ENCODE measurements around the gene LGALSL. TPM values are rescaled to one million over a fixed set of nuclear protein-coding genes. Genes with fewer than 3 reads are reported as not detected.

LGALSL gene
- total and polyA plus RNA-seq, 2 of the 13 experiments (the other 11 are each of a cell fraction or from before 2014, with no cell fraction given): 15.4 to 20.0 TPM

DNA sequence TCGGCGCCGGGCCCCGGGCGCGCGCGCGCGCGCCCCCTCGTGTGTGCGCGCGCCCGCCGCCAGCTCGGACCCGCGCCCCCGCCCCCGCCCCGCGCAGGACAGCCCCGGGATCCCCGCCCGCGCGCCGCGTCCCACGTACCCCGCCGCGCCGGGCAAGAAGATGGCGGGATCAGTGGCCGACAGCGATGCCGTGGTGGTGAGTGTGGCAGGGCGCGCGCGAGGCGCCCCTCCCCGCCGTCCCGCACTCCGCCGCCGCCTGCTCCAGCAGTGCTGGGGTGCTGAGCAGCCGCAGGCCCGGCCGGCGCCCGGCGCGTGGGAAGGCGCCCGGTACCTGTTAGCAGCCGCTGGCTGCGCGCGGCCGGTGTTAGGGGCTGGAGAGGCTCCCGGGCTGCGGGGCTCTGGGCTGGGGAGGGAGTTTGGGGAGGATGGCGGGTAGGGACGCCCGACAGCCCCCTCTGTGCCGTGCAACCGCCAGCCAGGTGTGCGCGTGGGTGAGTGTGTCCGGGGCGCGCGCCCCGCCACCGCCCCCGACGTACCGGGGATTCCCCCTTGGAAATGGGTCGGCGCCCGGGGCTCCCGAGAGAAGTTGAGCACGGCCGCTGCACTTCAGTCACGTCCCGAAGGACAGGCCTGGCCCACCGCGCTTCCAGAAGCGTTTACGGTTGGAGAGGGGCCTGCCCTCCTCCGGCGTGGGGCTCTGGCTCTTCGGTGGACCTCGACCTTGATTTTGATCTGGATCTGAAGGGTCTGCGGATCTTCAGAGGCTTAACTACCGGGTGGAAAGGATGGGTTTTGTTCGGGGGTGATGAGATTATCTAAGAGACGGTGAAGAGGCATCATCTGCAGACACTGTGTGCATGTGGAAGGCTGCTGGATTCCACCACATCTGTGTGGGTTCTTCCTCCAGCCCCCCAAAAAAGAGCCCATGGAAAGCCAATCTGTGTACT is 697 bp downstream of the LGALSL start (continued):
- TF ChIP-seq, protein P1, sequence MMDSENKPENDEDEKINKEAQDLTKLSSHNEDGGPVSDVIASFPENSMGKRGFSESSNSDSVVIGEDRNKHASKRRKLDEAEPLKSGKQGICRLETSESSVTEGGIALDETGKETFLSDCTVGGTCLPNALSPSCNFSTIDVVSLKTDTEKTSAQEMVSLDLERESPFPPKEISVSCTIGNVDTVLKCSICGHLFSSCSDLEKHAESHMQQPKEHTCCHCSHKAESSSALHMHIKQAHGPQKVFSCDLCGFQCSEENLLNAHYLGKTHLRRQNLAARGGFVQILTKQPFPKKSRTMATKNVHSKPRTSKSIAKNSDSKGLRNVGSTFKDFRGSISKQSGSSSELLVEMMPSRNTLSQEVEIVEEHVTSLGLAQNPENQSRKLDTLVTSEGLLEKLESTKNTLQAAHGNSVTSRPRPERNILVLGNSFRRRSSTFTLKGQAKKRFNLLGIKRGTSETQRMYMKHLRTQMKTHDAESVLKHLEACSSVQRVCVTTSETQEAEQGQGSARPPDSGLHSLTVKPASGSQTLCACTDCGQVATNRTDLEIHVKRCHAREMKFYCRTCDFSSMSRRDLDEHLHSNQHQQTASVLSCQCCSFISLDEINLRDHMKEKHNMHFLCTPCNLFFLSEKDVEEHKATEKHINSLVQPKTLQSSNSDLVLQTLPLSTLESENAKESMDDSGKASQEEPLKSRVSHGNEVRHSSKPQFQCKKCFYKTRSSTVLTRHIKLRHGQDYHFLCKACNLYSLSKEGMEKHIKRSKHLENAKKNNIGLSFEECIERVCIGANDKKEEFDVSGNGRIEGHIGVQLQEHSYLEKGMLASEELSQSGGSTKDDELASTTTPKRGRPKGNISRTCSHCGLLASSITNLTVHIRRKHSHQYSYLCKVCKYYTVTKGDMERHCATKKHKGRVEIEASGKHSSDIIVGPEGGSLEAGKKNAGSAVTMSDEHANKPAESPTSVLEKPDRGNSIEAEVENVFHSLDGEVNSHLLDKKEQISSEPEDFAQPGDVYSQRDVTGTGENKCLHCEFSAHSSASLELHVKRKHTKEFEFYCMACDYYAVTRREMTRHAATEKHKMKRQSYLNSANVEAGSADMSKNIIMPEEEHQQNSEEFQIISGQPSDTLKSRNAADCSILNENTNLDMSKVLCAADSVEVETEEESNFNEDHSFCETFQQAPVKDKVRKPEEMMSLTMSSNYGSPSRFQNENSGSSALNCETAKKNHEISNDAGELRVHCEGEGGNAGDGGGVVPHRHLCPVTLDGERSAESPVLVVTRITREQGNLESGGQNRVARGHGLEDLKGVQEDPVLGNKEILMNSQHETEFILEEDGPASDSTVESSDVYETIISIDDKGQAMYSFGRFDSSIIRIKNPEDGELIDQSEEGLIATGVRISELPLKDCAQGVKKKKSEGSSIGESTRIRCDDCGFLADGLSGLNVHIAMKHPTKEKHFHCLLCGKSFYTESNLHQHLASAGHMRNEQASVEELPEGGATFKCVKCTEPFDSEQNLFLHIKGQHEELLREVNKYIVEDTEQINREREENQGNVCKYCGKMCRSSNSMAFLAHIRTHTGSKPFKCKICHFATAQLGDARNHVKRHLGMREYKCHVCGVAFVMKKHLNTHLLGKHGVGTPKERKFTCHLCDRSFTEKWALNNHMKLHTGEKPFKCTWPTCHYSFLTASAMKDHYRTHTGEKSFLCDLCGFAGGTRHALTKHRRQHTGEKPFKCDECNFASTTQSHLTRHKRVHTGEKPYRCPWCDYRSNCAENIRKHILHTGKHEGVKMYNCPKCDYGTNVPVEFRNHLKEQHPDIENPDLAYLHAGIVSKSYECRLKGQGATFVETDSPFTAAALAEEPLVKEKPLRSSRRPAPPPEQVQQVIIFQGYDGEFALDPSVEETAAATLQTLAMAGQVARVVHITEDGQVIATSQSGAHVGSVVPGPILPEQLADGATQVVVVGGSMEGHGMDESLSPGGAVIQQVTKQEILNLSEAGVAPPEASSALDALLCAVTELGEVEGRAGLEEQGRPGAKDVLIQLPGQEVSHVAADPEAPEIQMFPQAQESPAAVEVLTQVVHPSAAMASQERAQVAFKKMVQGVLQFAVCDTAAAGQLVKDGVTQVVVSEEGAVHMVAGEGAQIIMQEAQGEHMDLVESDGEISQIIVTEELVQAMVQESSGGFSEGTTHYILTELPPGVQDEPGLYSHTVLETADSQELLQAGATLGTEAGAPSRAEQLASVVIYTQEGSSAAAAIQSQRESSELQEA (CRISPR knock-in tag; IDR thresholded peaks at IDR 0.05; ENCODE audit: not compliant biosample characterization): peak; percentile 83
- TF ChIP-seq KLF6 (CRISPR knock-in tag; IDR thresholded peaks at IDR 0.05) (no peak; the same call in 1 of the 2 replicates), ZBTB33 (CRISPR knock-in tag; IDR thresholded peaks at IDR 0.05) (no peak), ZNF629 (CRISPR knock-in tag; conservative IDR thresholded peaks at IDR 0.05) (peak; percentile 89), HDAC1 (CRISPR knock-in tag; IDR thresholded peaks at IDR 0.05) (peak; percentile 57; the same call in 1 of the 2 replicates), RNF2 (conservative IDR thresholded peaks at IDR 0.05; ENCODE audit: low read depth) (no peak), ZZZ3 (CRISPR knock-in tag; IDR thresholded peaks at IDR 0.05; ENCODE audit: borderline replicate concordance) (peak; percentile 53; the same call in 1 of the 2 replicates), ZFP1 (CRISPR knock-in tag; IDR thresholded peaks at IDR 0.05) (no peak), MIXL1 (CRISPR knock-in tag; IDR thresholded peaks at IDR 0.05) (0 out of 2 replicates have a peak, but pooled peaks have one; percentile 14), ZNF670 (CRISPR knock-in tag; IDR thresholded peaks at IDR 0.05; ENCODE audit: borderline replicate concordance) (no peak), ZNF563 (CRISPR knock-in tag; IDR thresholded peaks at IDR 0.05) (peak; percentile 78), SNAI1 (CRISPR knock-in tag; IDR thresholded peaks at IDR 0.05; ENCODE audit: borderline replicate concordance) (0 out of 2 replicates have a peak, but pooled peaks have one; percentile 35), ZNF652 (CRISPR knock-in tag; IDR thresholded peaks at IDR 0.05; ENCODE audit: borderline replicate concordance, low read depth) (no peak), GMEB1 (CRISPR knock-in tag; IDR thresholded peaks at IDR 0.05; ENCODE audit: borderline replicate concordance) (0 out of 2 replicates have a peak, but pooled peaks have one; percentile 28), ZFX (CRISPR knock-in tag; IDR thresholded peaks at IDR 0.05; ENCODE audit: low read depth) (peak; percentile 85)
- TF ChIP-seq, protein P2, sequence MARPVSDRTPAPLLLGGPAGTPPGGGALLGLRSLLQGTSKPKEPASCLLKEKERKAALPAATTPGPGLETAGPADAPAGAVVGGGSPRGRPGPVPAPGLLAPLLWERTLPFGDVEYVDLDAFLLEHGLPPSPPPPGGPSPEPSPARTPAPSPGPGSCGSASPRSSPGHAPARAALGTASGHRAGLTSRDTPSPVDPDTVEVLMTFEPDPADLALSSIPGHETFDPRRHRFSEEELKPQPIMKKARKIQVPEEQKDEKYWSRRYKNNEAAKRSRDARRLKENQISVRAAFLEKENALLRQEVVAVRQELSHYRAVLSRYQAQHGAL (CRISPR knock-in tag; IDR thresholded peaks at IDR 0.05; ENCODE audit: not compliant biosample characterization): peak; percentile 51
